Neuron (in vitro differentiated cells): ENCODE data around the gene CPLX1.

Source experiments
- H2AFZ ChIP-seq: one replicate; pipeline ENCODE4 v1.6.1; 2013; ENCODE audit warnings: low read depth, mild to moderate bottlenecking, inconsistent platforms, low read length, moderate library complexity
- H3K27me3 ChIP-seq: one replicate; pipeline ENCODE4 v1.6.1; 2013; ENCODE audit warnings: low read length; ENCODE audit not compliant: insufficient read depth
- H3K36me3 ChIP-seq: one replicate; pipeline ENCODE4 v1.6.1; 2013; ENCODE audit warnings: low read length; ENCODE audit not compliant: insufficient read depth
- H3K4me1 ChIP-seq: one replicate; pipeline ENCODE4 v1.6.1; 2013; ENCODE audit warnings: low read length; ENCODE audit not compliant: insufficient read depth
- H3K4me3 ChIP-seq: 2 replicates; pipeline ENCODE4 v1.5.1; 2013; ENCODE audit warnings: mild to moderate bottlenecking, low read length, moderate library complexity
- H3K9me3 ChIP-seq: one replicate; pipeline ENCODE4 v1.6.1; 2013; ENCODE audit warnings: low read length

Gene CPLX1

GRCh38 chr4:795726-796119 is 30.2 kb downstream of the CPLX1 start:
- H3K36me3 ChIP-seq: no peaks in the 10 kb centered on the region
- H2AFZ ChIP-seq: no peak overlapping the region
- no peaks in the 10 kb centered on the region for H3K9me3 ChIP-seq
- peaks cover 22% of the 10 kb centered on the region for H3K4me1 ChIP-seq
- H3K4me3 ChIP-seq: no peak overlapping the region
- peaks cover 37% of the 10 kb centered on the region for H3K27me3 ChIP-seq

GRCh38 chr4:794900-795725 is 30.8 kb downstream of the CPLX1 start:
- Histone ChIP-seq H3K4me1 (peaks cover 22% of the 10 kb centered on the region), H3K9me3 (no peaks in the 10 kb centered on the region), H2AFZ (no peak overlapping the region), H3K36me3 (no peaks in the 10 kb centered on the region), H3K4me3 (no peak overlapping the region), H3K27me3 (peaks cover 37% of the 10 kb centered on the region)

- Histone ChIP-seq H3K36me3 (no peaks in the 10 kb centered on the region), H3K27me3 (peaks cover 37% of the 10 kb centered on the region), H3K4me3 (no peak overlapping the region), H3K9me3 (no peaks in the 10 kb centered on the region), H2AFZ (no peak overlapping the region), H3K4me1 (peaks cover 22% of the 10 kb centered on the region)
Observed at GRCh38 chr4:793941-794621, 31.8 kb downstream of the CPLX1 start.

DNA sequence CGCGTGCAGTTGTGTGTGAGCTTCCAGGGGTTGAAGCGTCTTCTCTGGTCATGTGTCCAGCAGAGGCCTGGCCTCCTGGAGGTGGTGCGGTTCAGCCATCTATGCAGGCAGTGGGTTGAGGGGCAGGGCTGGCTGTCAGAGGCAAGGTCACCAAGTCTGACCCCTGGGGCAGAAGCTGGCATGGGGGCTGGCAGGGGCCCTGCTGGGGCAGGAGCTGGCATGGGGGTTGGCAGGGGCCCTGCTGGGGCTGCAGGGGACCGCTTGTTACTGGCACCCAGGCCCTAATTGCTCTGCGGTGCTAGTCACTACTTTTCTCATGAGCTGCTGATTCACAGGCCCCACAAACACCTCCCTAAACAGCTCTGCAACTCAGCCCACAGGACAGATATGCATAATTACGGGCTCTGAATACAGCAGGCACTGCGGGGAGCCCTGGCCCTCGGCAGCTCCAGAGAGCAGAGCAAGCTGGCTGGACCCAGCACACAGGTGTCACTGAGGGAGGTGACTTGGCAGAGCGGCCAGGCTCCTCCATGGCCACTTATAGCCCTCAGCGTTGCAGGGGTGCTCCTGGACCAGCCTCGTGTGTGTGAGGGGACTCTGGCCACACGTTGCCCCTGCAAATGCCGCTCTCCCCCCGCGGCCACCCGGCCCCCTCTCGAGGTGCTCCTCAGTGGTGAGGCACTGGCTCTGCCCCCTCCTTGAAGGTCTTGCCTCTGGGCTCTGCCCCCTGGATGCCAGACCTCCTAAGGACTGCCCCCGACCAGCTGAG is 32.7 kb downstream of the CPLX1 start:
- H3K4me3 ChIP-seq: no peak overlapping the region
- peaks cover 37% of the 10 kb centered on the region for H3K27me3 ChIP-seq
- no peak overlapping the region for H2AFZ ChIP-seq
- H3K9me3 ChIP-seq: no peaks in the 10 kb centered on the region
- peaks cover 22% of the 10 kb centered on the region for H3K4me1 ChIP-seq
- H3K36me3 ChIP-seq: no peaks in the 10 kb centered on the region

DNA sequence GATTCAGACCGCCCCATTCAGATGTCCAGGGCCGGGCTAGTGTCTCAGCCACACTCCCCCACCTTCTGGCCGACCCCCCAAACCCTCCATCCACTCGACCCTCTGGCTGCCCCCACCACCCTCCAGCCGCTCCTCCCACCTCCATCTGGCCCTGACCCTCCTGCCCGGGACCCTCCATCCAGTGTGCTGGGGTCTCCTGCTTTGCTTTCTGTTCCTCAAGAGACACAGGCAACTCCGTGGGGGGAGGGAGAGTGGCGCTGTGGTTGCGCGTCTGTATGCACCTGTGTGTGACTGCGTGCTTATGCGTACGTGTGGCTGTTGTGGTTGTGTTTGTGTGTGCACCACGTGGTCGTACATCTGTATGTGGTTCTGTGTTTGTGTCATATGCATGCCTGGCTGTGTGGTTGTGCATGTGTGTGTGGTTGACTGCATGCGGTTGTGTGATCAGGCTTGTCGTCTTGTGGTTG is 33.3 kb downstream of the CPLX1 start:
- no peak overlapping the region for H2AFZ ChIP-seq
- no peaks in the 10 kb centered on the region for H3K36me3 ChIP-seq
- no peaks in the 10 kb centered on the region for H3K9me3 ChIP-seq
- H3K4me1 ChIP-seq: peaks cover 22% of the 10 kb centered on the region
- H3K27me3 ChIP-seq: peaks cover 39% of the 10 kb centered on the region
- H3K4me3 ChIP-seq: no peak overlapping the region

- H3K36me3 ChIP-seq: no peaks in the 10 kb centered on the region
- H2AFZ ChIP-seq: no peak overlapping the region
- peaks cover 22% of the 10 kb centered on the region for H3K4me1 ChIP-seq
- H3K9me3 ChIP-seq: no peaks in the 10 kb centered on the region
- H3K27me3 ChIP-seq: peaks cover 43% of the 10 kb centered on the region
- H3K4me3 ChIP-seq: no peak overlapping the region
Observed at GRCh38 chr4:791898-792625, 33.9 kb downstream of the CPLX1 start.

GRCh38 chr4:791252-791897 is 34.6 kb downstream of the CPLX1 start:
- Histone ChIP-seq H2AFZ (no peak overlapping the region), H3K9me3 (no peaks in the 10 kb centered on the region), H3K36me3 (no peaks in the 10 kb centered on the region), H3K4me1 (peaks cover 22% of the 10 kb centered on the region), H3K4me3 (no peak overlapping the region), H3K27me3 (peaks cover 41% of the 10 kb centered on the region)

GRCh38 chr4:790466-790820 is 35.5 kb downstream of the CPLX1 start:
- no peak overlapping the region for H2AFZ ChIP-seq
- H3K9me3 ChIP-seq: no peaks in the 10 kb centered on the region
- no peaks in the 10 kb centered on the region for H3K36me3 ChIP-seq
- peaks cover 22% of the 10 kb centered on the region for H3K4me1 ChIP-seq
- H3K27me3 ChIP-seq: peaks cover 36% of the 10 kb centered on the region
- no peak overlapping the region for H3K4me3 ChIP-seq

- Histone ChIP-seq H3K4me3 (no peak overlapping the region), H3K9me3 (no peaks in the 10 kb centered on the region), H3K36me3 (no peaks in the 10 kb centered on the region), H3K4me1 (peaks cover 22% of the 10 kb centered on the region), H2AFZ (no peak overlapping the region), H3K27me3 (peaks cover 35% of the 10 kb centered on the region)
Observed at GRCh38 chr4:789571-790465, 36.1 kb downstream of the CPLX1 start.

DNA sequence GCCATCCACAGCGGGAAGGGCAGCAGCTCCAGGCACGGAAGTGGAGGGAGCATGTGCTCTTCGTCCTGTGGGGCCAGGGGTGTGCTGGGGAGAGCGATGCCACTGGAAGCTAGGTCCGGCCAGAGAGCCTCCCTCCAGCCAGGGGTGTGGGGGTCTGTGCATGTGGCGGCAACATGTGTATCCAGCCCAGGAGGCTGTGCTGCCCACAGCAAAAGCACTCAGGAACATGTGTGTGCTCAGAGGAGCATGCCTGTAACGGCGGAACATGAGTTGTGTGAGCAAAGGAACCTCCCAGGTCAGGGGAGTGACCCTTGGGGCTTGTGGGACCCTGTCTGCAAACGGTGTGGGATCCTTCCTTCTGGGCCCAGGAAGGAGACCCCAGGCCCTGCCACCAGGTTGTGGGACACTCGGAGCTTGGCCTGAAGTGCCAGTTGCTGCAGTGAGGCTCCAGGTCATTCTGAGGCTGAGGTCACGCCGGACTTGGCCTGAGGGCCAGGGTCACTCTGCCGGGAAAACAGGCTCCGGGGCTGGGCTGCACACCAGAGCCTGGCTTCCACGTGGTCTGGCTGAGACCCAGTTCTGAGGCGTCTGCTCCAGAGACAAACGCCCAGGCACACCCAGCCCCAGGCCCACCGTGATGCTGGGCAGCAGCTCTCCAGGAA is 37.2 kb downstream of the CPLX1 start:
- Histone ChIP-seq H3K9me3 (no peaks in the 10 kb centered on the region), H3K27me3 (peaks cover 29% of the 10 kb centered on the region), H3K36me3 (no peaks in the 10 kb centered on the region), H3K4me3 (no peak overlapping the region), H3K4me1 (peaks cover 13% of the 10 kb centered on the region), H2AFZ (no peak overlapping the region)

DNA sequence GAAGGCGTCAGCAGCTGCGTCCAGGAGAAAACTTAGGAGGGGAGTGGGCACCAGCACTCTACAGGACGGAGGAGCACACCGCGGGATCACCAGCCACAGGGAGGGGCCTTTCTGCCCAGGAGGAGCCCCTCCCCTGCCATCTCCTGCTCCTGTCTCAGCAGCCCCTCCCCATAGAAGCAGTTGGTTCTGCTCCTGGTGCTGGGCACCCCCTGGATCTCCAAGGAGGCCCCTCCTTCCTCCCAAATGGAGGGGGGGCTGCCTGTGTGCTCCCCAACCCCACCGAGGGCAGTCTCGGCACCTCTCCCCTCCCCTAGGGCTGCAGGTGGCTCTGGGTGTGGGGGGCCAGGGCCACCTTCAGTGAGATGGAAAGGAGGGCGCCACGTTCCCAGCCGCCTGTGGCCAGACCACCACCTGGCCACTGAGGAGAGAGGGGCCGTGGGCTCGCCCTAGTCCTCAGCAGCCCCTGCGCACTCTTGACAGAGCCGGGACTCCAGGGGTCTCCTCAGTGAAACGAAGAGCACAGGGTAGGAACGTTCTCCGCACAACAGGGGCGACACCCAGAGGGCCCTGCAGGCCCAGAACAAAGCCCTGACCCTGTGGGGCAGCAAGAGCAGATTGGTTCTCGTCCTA is 37.8 kb downstream of the CPLX1 start:
- Histone ChIP-seq H3K4me1 (peaks cover 6% of the 10 kb centered on the region), H3K36me3 (no peaks in the 10 kb centered on the region), H3K4me3 (no peak overlapping the region), H2AFZ (no peak overlapping the region), H3K27me3 (peaks cover 25% of the 10 kb centered on the region), H3K9me3 (no peaks in the 10 kb centered on the region)
